ENCODE results near the gene TFAM.

DNA sequence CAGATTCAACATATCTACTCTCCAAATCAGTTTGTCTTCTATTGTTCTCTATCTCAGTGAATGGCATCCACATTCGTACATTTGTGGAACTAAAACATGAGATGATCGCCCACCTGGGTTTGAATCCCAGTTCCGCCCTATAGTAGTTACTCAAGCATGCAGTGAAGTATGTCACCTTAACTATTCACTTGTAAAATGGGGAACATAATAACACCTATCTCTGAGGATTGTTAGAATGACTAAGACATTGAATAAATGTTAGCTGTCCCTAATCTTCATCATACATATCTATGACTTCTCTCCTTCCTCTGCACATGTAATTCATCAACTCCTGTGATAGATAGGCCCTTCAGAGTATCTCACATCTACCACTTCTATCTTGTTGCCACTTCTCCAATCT is 25.7 kb upstream of the TFAM start:
- TF ChIP-seq CTCF (IDR thresholded peaks at IDR 0.05 in 4 of 5, conservative IDR thresholded peaks at IDR 0.05 in 1 of 5), result no peak
- TF ChIP-seq POLR2A (IDR thresholded peaks at IDR 0.05), result no peak
